ENCODE results near the gene KBTBD4. TPM values are rescaled to one million over a fixed set of nuclear protein-coding genes. Genes with fewer than 3 reads are reported as not detected.

The KBTBD4 gene
- total RNA-seq: 39.3 and 51.7 TPM in 2 replicates

DNA sequence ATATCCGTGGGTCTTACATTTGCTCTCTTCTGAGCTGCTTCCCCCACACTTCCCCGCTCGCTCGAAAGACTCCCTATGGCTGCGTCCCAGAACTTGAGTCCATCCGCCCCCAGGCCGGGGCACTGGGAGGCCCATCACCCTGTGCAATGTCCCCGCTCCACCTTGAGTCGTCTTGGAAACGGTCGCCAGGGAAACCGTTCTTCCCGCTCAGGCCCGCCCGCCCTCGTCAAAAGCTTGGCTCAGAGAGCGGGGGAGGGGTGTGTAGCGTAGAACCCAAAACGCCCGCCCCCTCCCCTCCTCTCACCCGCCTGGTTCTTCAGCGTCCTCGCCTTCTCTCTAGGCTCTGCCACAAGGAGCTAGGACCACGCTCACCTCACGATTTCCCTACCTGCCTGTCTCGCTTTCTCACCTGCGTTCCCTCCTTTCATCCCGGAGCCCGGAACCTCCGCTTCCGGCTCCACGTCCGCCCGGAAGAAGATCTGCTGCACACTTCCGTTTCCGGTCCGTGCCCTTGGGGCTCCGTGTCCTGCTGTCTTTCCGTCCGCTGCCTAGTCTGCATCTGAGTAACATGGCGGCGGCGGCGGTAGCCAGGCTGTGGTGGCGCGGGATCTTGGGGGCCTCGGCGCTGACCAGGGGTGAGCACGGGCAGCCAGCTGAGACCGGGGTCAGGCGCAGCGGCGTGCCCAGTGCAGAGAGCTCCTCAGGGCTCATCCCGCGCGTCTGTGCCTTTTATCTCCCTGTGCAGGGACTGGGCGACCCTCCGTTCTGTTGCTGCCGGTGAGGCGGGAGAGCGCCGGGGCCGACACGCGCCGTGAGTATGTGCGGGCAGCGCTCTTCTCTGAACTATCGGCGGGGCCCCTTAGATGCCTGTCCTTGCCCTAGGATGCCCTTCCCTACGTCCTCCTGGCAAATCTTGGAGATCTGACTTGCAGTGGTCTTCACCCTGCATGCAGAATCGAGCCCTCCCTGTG lies at the start of gene KBTBD4, which contains the start of gene NDUFS3:
TSS of gene KBTBD4 (minus strand) at position 447 of the 971 bp plus-strand sequence. CDS start at position 428, 19 bp downstream.
TSS of gene NDUFS3 (plus strand) at position 551 of the 971 bp plus-strand sequence. CDS start at position 569, 18 bp downstream.
- peak; percentile 89 for DNase-seq

DNA sequence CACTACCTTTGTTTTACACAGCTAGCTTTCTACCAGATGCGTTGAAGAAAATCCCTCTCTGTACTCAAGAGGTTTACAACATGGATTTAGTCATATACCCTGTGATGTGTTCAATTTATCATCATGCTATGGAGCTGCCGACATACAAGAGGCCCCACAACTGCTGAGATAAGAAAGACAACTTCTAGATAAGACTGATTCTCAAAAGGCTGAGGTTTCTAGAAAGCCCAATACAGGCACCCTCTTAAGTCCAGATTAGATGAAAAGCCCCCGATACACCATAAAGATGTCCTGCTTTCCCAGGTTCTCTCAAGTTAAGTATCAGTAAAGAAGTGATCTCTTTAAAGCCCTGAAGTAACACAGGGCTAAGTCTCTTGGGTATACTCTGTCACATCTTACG lies 49.3 kb upstream of the KBTBD4 start:
- no peak for DNase-seq

- no peak for DNase-seq
These were observed 47.5 kb upstream of the KBTBD4 start for GRCh38 chr11:47626234-47626633.

- DNase-seq: peak; percentile 58
These were observed 42.1 kb upstream of the KBTBD4 start for GRCh38 chr11:47620836-47621378.

- DNase-seq: peak; percentile 17
These were observed 38.6 kb upstream of the KBTBD4 start for GRCh38 chr11:47617417-47617809.

DNA sequence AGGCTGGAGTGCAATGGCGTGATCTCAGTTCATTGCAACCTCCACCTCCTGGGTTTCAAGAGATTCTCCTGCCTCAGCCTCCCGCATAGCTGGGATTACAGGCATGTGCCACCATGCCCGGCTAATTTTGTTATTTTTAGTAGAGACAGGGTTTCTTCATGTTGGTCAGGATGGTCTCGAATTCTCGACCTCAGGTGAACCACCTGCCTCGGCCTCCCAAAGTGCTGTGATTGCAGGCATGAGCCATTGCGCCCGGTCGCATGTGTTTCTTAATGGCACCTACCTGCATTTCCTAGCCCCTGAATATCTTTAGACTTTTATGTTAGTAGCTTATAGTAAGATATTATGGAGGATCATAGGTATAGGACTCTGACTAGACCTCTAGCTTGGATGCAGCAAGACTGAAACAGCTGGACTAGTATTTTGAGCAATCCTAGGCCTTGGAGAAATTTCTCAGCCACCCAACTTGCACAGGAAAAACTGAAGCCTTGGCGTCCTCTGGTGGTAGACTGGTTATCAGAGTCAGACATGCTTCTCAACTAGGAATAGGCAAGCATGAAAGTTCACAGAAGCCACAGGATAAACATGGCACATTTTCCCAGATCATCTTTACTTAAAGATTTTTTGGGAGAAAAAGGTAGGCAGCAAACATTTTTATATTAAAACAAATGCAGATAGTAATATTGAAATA lies 38.1 kb upstream of the KBTBD4 start:
- DNase-seq: peak; percentile 87

- DNase-seq: no peak
These were observed 36.5 kb upstream of the KBTBD4 start for GRCh38 chr11:47615249-47615648.

- DNase-seq: no peak
These were observed 32.6 kb upstream of the KBTBD4 start for GRCh38 chr11:47611348-47611794.

GRCh38 chr11:47609675-47610074 lies 30.9 kb upstream of the KBTBD4 start:
- DNase-seq: no peak

DNA sequence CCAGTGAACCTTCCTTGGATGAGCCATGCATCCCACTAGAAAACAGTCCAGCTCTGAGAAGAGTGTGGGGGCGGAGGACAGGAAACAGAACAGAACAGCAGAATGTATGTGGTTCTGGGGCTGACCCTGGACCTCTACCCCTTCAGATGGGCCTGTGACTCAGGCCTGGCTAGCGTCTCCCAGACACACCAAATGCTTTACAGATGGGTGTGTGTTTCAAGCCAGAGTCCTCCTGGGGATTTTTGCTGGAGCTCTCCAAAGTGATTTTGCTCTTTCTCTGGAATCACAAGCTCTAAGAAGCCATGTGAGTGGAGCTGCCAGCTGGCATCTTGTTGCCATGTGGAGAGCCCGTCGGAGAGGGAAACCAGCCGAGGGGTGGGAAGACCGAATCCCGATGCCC lies 28.6 kb upstream of the KBTBD4 start:
- peak; percentile 38 for DNase-seq

DNA sequence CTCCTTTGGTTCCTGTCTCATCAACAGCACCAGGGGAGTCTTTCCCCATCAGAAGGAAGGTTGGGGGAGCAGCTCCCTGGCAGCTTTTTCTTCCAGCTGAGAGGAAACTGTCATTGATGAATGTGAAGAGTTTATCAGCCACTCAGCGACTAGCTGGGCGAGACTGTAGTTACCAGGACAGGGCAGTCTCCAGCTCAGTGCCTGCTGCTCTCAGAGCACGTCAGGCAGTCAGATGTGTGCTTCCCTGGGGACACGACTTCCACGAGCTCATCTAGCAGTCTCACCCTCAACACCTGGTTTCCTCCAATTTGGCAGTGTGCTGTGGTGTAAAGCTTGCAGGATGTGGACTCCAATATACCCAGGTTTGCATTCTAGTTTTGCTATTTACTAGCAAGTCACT lies 28.0 kb upstream of the KBTBD4 start:
- no peak for DNase-seq

GRCh38 chr11:47605921-47606320 lies 27.2 kb upstream of the KBTBD4 start:
- no peak for DNase-seq

- no peak for DNase-seq
These were observed 24.5 kb upstream of the KBTBD4 start for GRCh38 chr11:47603295-47603694.

DNA sequence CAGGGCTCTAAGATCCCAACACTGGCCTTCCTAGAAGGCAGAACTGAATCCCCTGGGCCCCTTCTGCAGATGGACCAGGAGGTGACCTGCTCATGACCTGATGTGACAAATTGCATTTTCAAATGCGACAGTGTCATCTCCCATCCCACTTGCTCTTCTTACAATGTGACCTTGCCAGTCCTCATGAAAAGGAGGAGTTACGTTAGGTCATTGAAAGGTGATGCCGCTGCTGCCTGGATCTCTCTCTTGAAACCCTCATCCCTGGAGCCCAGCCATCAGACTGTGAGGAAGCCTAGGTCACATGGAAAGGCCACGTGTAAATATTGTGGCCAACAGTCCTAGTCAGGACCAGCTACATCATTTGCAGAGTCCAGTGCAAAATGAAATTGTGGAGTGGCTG lies 21.1 kb upstream of the KBTBD4 start:
- DNase-seq: no peak

GRCh38 chr11:47595967-47596366 lies 17.2 kb upstream of the KBTBD4 start:
- no peak for DNase-seq

- DNase-seq: no peak
These were observed 16.3 kb upstream of the KBTBD4 start for GRCh38 chr11:47595029-47595428.

DNA sequence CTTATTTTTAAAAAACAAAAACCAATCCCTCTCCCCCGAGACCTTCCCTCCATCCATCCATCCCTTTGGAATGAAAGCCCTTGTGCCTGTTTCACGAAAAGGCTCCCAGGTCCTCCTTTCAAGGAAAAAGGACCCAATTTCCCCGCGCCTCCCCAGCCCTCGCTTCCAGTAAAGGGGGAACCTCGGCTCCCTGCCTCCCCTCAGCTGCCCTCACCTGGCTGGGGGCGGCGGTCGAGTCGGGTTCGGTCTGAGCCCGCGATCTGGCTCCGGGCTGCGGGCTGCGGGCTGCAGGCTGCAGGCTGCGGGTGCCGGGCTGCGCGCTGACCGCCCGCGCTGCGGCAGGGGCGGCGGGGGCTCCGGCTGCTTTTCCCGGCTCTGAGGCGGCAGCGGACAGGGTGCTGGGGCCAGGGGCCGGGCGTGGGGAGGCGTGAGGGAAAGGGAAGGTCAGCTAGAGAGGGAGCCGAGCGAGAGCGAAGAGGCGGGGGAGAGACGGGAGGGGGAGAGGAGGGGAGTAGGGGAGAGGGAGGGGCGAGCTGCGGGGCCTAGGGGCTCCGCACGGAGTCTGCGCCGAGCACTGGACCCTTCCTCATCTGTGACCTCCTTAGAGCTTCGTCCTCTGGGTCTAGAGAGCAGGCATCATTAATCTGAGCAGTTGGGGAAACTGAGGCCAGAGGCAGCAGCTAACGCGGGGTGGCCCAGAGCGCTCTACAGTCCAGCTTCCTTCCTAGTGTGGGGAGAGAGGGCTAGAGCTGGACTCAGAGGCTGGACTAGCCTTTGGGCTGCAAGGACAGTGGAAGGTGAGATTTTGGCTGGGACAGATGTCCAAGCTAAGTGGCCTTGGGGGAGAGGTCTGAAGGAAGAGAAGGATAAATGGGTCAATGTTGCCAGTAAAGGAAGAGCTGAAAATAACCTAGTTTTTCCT lies 15.4 kb upstream of the KBTBD4 start, which contains the start of gene C1QTNF4:
TSS of gene C1QTNF4 (minus strand) at position 478 of the 922 bp plus-strand sequence. CDS start 3,601 bp downstream, outside the sequence.
- no peak for DNase-seq

DNA sequence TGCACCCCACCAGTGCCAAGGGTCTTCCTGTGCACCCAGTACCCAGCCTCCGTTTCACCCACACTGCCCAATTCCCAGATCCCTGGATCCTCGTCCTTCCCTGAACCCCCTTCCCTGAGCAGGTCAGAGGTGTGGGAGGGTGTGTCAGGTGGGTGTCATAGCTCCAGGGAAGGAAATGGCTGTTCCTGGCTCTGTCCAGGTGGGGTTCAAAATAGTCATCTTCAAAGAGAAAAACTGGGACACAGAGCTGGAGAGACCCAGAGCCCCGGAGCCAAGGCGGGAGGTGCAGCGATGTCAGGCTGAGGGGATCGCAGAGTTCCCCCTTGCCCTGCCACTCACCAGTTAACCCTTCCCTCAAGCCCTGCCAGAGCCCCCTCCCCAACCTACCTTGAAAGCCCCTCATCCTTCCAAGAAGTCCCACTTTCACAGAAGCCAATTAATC lies 14.7 kb upstream of the KBTBD4 start:
- no peak for DNase-seq

DNA sequence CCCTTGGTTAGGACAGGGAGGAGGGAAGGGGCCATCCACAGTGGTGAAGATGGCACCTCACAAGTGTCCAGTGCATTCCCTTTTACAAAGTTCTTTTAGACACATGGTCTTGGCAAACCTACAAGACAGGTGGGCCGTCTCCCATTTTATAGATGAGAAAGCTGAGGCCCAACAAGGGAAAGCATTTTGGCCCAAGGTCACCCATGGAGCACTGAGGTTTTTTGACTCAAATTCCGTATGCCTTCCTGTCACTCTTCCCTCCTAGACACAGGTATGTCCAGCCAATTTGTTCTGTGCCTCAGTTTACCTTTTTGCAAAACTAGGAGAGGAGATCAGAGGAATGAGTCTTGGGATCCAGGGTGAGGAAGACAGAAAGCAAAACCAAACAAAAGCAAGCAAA lies 14.2 kb upstream of the KBTBD4 start:
- DNase-seq: no peak

- DNase-seq: peak; percentile 27
These were observed 13.5 kb upstream of the KBTBD4 start for GRCh38 chr11:47592251-47592650.

DNA sequence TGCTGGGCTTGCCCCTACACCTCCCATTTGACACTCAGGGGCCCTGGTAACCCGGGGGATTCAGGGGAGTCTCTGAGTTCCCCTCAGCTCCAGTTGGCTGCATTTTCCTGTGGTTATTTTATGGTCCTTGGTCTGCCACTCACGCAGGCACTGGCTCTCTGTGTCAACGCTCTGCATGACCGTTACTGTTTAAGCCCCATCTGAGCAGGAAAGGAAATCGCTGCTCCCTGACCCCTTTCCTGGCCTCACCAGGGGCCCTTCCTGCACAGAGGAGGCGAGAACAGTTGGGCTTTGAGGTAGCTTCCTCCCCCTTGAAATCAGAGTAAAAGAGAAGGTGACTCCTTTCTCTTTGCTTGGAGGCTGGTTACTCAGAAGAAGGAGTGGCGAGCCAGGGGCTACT lies 13.0 kb upstream of the KBTBD4 start:
- DNase-seq: peak; percentile 91
